Measurements from ENCODE around the gene ZCCHC24.
A peak's percentile ranks its signal among the peaks of the same experiment; 100 is the strongest.

Gene ZCCHC24

GRCh38 chr10:79376751-79377556 is 68.5 kb downstream of the ZCCHC24 start:
- no peak overlapping the region for H3K4me3 ChIP-seq (ENCODE audit: low read depth, low read length)
- no peak for TF ChIP-seq CTCF (IDR thresholded peaks at IDR 0.05; ENCODE audit: low read depth, low read length)

DNA sequence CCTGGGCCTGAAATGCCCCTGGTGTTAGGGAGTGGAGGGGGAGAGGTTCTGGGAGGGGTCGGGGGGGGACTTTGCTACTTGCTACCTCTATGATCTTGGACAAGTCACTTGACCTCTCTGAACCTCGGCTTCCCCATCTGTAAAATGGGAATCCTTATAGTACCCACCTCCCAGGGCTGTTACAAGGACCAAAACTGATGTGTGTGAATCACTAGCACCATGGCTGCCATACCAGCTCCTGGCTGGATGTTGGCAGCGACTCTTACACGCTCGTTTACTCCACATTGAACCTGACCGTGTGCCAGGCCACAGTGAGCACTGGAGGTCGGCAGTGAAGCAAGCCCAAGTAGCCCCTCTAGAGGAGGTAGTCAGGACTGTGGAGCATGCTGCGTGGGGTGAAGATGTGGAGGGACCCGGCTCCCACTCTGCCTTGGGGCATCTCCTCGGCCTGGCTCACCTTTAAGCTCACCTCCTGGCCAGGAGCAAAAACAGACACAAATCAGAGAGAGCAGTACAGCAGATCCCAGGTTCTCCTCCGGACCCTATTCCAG is 69.3 kb downstream of the ZCCHC24 start:
- H3K4me3 ChIP-seq (ENCODE audit: low read depth, low read length): no peak overlapping the region
- TF ChIP-seq CTCF (IDR thresholded peaks at IDR 0.05; ENCODE audit: low read depth, low read length): no peak

GRCh38 chr10:79375321-79376077 is 69.9 kb downstream of the ZCCHC24 start:
- no peak overlapping the region for H3K4me3 ChIP-seq (ENCODE audit: low read depth, low read length)
- TF ChIP-seq CTCF (IDR thresholded peaks at IDR 0.05; ENCODE audit: low read depth, low read length): no peak

GRCh38 chr10:79374312-79375191 is 70.9 kb downstream of the ZCCHC24 start:
- H3K4me3 ChIP-seq (ENCODE audit: low read depth, low read length): no peak overlapping the region
- peak; percentile 79 for TF ChIP-seq CTCF (IDR thresholded peaks at IDR 0.05; ENCODE audit: low read depth, low read length)

DNA sequence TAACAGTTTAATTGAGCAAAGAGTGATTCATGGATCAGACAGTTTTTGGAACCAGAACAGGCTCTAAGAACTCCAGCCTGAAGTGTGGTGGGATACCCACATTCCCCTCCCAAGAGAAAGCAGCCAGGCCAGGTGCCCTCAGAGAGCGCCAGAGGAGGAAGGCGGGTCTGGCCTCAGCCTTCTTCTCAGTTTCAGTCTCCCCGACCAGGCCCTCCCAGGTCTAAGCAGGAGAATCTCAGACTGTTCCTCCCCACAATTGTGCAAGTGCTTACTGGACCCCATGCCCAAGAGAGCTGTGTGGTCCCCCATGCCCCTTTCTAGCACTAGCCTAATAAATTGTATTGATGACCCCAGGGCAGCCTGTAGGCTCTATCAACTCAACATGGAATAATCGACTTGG is 72.6 kb downstream of the ZCCHC24 start:
- no peak for TF ChIP-seq CTCF (IDR thresholded peaks at IDR 0.05; ENCODE audit: low read depth, low read length)
- no peak overlapping the region for H3K4me3 ChIP-seq (ENCODE audit: low read depth, low read length)

- H3K4me3 ChIP-seq (ENCODE audit: low read depth, low read length): no peak overlapping the region
- no peak for TF ChIP-seq CTCF (IDR thresholded peaks at IDR 0.05; ENCODE audit: low read depth, low read length)
Measured at GRCh38 chr10:79367426-79368189, 77.8 kb downstream of the ZCCHC24 start.

Data from WI38 (cell line).